ENCODE data around the gene DLGAP4.

DNA sequence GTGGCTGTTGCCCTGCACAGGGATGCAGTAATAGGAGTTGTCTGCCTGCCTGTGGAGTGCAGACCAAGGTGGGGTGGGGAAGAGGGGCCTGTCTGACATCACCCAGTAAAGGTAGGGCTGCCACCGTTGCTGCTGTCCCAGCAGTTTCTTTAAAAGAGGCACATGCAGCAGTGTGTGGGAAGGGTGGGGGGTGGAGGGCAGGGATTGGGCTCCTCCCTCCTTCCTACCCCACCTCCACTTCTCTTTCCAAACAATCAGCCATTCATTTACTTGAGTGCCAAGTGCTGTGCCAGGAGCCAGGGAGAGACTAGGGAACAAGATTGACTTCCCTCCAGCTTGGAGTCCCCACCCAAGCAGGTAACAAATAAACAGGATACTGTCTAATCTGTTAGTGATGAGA is 168.4 kb downstream of the DLGAP4 start:
- TF ChIP-seq, protein P1, sequence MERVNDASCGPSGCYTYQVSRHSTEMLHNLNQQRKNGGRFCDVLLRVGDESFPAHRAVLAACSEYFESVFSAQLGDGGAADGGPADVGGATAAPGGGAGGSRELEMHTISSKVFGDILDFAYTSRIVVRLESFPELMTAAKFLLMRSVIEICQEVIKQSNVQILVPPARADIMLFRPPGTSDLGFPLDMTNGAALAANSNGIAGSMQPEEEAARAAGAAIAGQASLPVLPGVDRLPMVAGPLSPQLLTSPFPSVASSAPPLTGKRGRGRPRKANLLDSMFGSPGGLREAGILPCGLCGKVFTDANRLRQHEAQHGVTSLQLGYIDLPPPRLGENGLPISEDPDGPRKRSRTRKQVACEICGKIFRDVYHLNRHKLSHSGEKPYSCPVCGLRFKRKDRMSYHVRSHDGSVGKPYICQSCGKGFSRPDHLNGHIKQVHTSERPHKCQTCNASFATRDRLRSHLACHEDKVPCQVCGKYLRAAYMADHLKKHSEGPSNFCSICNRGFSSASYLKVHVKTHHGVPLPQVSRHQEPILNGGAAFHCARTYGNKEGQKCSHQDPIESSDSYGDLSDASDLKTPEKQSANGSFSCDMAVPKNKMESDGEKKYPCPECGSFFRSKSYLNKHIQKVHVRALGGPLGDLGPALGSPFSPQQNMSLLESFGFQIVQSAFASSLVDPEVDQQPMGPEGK (CRISPR knock-in tag; IDR thresholded peaks at IDR 0.05; ENCODE audit: borderline replicate concordance) = no peak
- TF ChIP-seq, protein P2, sequence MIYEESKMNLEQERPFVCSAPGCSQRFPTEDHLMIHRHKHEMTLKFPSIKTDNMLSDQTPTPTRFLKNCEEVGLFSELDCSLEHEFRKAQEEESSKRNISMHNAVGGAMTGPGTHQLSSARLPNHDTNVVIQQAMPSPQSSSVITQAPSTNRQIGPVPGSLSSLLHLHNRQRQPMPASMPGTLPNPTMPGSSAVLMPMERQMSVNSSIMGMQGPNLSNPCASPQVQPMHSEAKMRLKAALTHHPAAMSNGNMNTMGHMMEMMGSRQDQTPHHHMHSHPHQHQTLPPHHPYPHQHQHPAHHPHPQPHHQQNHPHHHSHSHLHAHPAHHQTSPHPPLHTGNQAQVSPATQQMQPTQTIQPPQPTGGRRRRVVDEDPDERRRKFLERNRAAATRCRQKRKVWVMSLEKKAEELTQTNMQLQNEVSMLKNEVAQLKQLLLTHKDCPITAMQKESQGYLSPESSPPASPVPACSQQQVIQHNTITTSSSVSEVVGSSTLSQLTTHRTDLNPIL (CRISPR knock-in tag; IDR thresholded peaks at IDR 0.05; ENCODE audit: low read depth) = no peak
- TF ChIP-seq ESRRG (CRISPR knock-in tag; IDR thresholded peaks at IDR 0.05) = no peak
- no peak for TF ChIP-seq RARB (CRISPR knock-in tag; IDR thresholded peaks at IDR 0.05)
- TF ChIP-seq, protein P3, sequence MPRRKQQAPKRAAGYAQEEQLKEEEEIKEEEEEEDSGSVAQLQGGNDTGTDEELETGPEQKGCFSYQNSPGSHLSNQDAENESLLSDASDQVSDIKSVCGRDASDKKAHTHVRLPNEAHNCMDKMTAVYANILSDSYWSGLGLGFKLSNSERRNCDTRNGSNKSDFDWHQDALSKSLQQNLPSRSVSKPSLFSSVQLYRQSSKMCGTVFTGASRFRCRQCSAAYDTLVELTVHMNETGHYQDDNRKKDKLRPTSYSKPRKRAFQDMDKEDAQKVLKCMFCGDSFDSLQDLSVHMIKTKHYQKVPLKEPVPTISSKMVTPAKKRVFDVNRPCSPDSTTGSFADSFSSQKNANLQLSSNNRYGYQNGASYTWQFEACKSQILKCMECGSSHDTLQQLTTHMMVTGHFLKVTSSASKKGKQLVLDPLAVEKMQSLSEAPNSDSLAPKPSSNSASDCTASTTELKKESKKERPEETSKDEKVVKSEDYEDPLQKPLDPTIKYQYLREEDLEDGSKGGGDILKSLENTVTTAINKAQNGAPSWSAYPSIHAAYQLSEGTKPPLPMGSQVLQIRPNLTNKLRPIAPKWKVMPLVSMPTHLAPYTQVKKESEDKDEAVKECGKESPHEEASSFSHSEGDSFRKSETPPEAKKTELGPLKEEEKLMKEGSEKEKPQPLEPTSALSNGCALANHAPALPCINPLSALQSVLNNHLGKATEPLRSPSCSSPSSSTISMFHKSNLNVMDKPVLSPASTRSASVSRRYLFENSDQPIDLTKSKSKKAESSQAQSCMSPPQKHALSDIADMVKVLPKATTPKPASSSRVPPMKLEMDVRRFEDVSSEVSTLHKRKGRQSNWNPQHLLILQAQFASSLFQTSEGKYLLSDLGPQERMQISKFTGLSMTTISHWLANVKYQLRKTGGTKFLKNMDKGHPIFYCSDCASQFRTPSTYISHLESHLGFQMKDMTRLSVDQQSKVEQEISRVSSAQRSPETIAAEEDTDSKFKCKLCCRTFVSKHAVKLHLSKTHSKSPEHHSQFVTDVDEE (CRISPR knock-in tag; IDR thresholded peaks at IDR 0.05) = no peak
- TF ChIP-seq, protein P4, sequence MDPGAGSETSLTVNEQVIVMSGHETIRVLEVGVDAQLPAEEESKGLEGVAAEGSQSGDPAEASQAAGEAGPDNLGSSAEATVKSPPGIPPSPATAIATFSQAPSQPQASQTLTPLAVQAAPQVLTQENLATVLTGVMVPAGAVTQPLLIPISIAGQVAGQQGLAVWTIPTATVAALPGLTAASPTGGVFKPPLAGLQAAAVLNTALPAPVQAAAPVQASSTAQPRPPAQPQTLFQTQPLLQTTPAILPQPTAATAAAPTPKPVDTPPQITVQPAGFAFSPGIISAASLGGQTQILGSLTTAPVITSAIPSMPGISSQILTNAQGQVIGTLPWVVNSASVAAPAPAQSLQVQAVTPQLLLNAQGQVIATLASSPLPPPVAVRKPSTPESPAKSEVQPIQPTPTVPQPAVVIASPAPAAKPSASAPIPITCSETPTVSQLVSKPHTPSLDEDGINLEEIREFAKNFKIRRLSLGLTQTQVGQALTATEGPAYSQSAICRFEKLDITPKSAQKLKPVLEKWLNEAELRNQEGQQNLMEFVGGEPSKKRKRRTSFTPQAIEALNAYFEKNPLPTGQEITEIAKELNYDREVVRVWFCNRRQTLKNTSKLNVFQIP (CRISPR knock-in tag; IDR thresholded peaks at IDR 0.05; ENCODE audit: borderline replicate concordance, low read depth) = no peak
- TF ChIP-seq ZNF70 (CRISPR knock-in tag; IDR thresholded peaks at IDR 0.05) = no peak
- no peak for TF ChIP-seq ZFP30 (CRISPR knock-in tag; IDR thresholded peaks at IDR 0.05)
- TF ChIP-seq BACH2 (CRISPR knock-in tag; IDR thresholded peaks at IDR 0.05; ENCODE audit: borderline replicate concordance) = no peak
- TF ChIP-seq OSR1 (CRISPR knock-in tag; IDR thresholded peaks at IDR 0.05) = no peak
- TF ChIP-seq ZNF8 (CRISPR knock-in tag; IDR thresholded peaks at IDR 0.05) = no peak
- TF ChIP-seq CSDC2 (CRISPR knock-in tag; IDR thresholded peaks at IDR 0.05) = no peak
- no peak for TF ChIP-seq ZFP3 (CRISPR knock-in tag; IDR thresholded peaks at IDR 0.05)
- no peak for TF ChIP-seq TOX (CRISPR knock-in tag; IDR thresholded peaks at IDR 0.05; ENCODE audit: borderline replicate concordance)

Data from SK-N-SH treated with all-trans-retinoic acid at 6 μM for 48 hours (cell line).